PC-9 (cell line): ENCODE measurements around the gene ANKRD11. TPM values are rescaled to one million over a fixed set of nuclear protein-coding genes. Genes with fewer than 3 reads are reported as not detected.
"Not testable (repeated sequence)": the region's sequence is repeated elsewhere in the genome, so short reads cannot be mapped to it uniquely, and the experiment has no call there.

Experiments used
- BruUV-seq: library from RNA; stranded (reverse); fragments of 400-500 nt; replicated peaks from 2 replicates; lab custom pipeline; 2021; lab: Mats Ljungman, UMichigan
- CTCF ChIA-PET: fragments of 300-600 bp; sonication (Branson Sonifier 250); formaldehyde crosslinking; loops from one replicate; lab custom pipeline; 2022; ENCODE audit warnings: antibody characterized with exemption; lab: Charles Lee
- POLR2A ChIA-PET: fragments of 300-600 bp; sonication (Branson Sonifier 250); formaldehyde crosslinking; loops from one replicate; lab custom pipeline; 2022; ENCODE audit warnings: antibody characterized with exemption; ENCODE audit not compliant: unreplicated experiment; lab: Charles Lee
- DNase-seq, 2 experiments: peaks; one replicate each; pipeline versions ENCODE4 v3.0.0 to v3.0.0-alpha.2; 2015 to 2022; ENCODE audit warnings: mixed read lengths in 1 of 2
- H2AFZ ChIP-seq: fragments of 200-600 bp; sonication (generic); 2 replicates; pipeline ENCODE4 v1.8.1; 2017; ENCODE audit warnings: antibody characterized with exemption
- H3F3A ChIP-seq: fragments of 200-600 bp; sonication (generic); 2 replicates; pipeline ENCODE4 v1.8.1; 2017; ENCODE audit warnings: antibody characterized with exemption, mild to moderate bottlenecking, low read depth; ENCODE audit not compliant: insufficient read depth
- H3K27ac ChIP-seq: fragments of 200-600 bp; sonication (generic); 2 replicates; pipeline ENCODE4 v1.6.1; 2016; ENCODE audit warnings: mixed run types
- H3K27me3 ChIP-seq: fragments of 200-600 bp; sonication (generic); 2 replicates; pipeline ENCODE4 v1.6.1; 2016; ENCODE audit warnings: low read depth, mixed run types; ENCODE audit not compliant: insufficient read depth
- H3K36me3 ChIP-seq: fragments of 200-600 bp; sonication (generic); 2 replicates; pipeline ENCODE4 v1.6.1; 2016; ENCODE audit warnings: low read depth, mixed run types
- H3K4me1 ChIP-seq: fragments of 200-600 bp; sonication (generic); replicated peaks from 2 replicates; pipeline ENCODE4 v1.6.1; 2016; ENCODE audit warnings: mixed run types; ENCODE audit not compliant: insufficient read depth
- H3K4me2 ChIP-seq: fragments of 200-600 bp; sonication (generic); 2 replicates; pipeline ENCODE4 v1.6.1; 2017; ENCODE audit warnings: mixed run types
- H3K4me3 ChIP-seq: fragments of 200-600 bp; sonication (generic); 2 replicates; pipeline ENCODE4 v1.6.1; 2016; ENCODE audit warnings: mixed run types
- H3K79me2 ChIP-seq: fragments of 200-600 bp; sonication (generic); 2 replicates; pipeline ENCODE4 v1.6.1; 2017; ENCODE audit warnings: low read depth, mixed run types
- H3K9me2 ChIP-seq: fragments of 200-600 bp; sonication (generic); 2 replicates; pipeline ENCODE4 v1.8.1; 2017; ENCODE audit warnings: mild to moderate bottlenecking; ENCODE audit not compliant: insufficient read depth
- H3K9me3 ChIP-seq: fragments of 200-600 bp; sonication (generic); 2 replicates; pipeline ENCODE4 v1.8.1; 2016; ENCODE audit warnings: low read depth; ENCODE audit not compliant: insufficient read depth
- H4K20me1 ChIP-seq: fragments of 200-600 bp; sonication (generic); 2 replicates; pipeline ENCODE4 v1.8.1; 2017; ENCODE audit not compliant: insufficient read depth
- CTCF ChIP-seq: fragments of 200-600 bp; sonication (generic); conservative IDR thresholded peaks from 2 replicates; pipeline ENCODE4 v1.6.1; 2017; ENCODE audit warnings: mixed run types, antibody characterized with exemption, mild to moderate bottlenecking, moderate library complexity
- EZH2 ChIP-seq: fragments of 200-600 bp; sonication (generic); IDR thresholded peaks from 2 replicates; pipeline ENCODE4 v1.8.0; 2017; ENCODE audit warnings: antibody characterized with exemption, low read depth
- intact Hi-C: fragments of 100-400 bp; cut with micrococcal nuclease; formaldehyde crosslinking; loops from one replicate; pipeline ENCODE4 v1.10.0; 2022; ENCODE audit not compliant: unreplicated experiment
- total RNA-seq: library from RNA; stranded (reverse); gene quantifications from 2 replicates; pipeline ENCODE4 v1.2.3, GENCODE V29; 2021

The ANKRD11 gene
- total RNA-seq, 1 experiment from 2014 or later, result 220 TPM

GRCh38 chr16:89437991-89438390, 52.4 kb downstream of the ANKRD11 start:
- H3K9me3 ChIP-seq, result 0 out of 2 replicates have a peak, but pooled peaks cover 2% of the 10 kb centered on the region
- no TSS peak for BruUV-seq
- H3K27me3 ChIP-seq, result no peaks in the 10 kb centered on the region
- H3F3A ChIP-seq, result peaks cover 71% of the 10 kb centered on the region
- no peak overlapping the region for H2AFZ ChIP-seq
- intact Hi-C loops, result no loop called here
- no peak for DNase-seq
- H3K36me3 ChIP-seq, result 0 out of 2 replicates have a peak, but pooled peaks cover 4% of the 10 kb centered on the region
- H4K20me1 ChIP-seq, result peaks cover 99% of the 10 kb centered on the region
- CTCF ChIA-PET, result no interaction called here
- no peaks in the 10 kb centered on the region for H3K9me2 ChIP-seq
- H3K27ac ChIP-seq, result no peak overlapping the region
- POLR2A ChIA-PET, result no interaction called here
- H3K4me2 ChIP-seq, result no peak overlapping the region
- H3K4me3 ChIP-seq, result no peak overlapping the region
- peaks cover 100% of the 10 kb centered on the region for H3K79me2 ChIP-seq
- TF ChIP-seq EZH2, result no peak
- TF ChIP-seq CTCF, result no peak
- peaks cover 24% of the 10 kb centered on the region for H3K4me1 ChIP-seq

GRCh38 chr16:89437251-89437987, 52.9 kb downstream of the ANKRD11 start:
- peaks cover 99% of the 10 kb centered on the region for H4K20me1 ChIP-seq
- no peaks in the 10 kb centered on the region for H3K27me3 ChIP-seq
- intact Hi-C loops, result no loop called here
- peaks cover 18% of the 10 kb centered on the region for H3K4me1 ChIP-seq
- H3K27ac ChIP-seq, result no peak overlapping the region
- peaks cover 70% of the 10 kb centered on the region; the same call in 1 of the 2 replicates for H3F3A ChIP-seq
- no peak overlapping the region for H2AFZ ChIP-seq
- 0 out of 2 replicates have a peak, but pooled peaks cover 3% of the 10 kb centered on the region for H3K9me3 ChIP-seq
- no peak overlapping the region for H3K4me3 ChIP-seq
- no peak overlapping the region for H3K4me2 ChIP-seq
- 0 out of 2 replicates have a peak, but pooled peaks cover 4% of the 10 kb centered on the region for H3K36me3 ChIP-seq
- no peak for DNase-seq
- CTCF ChIA-PET, result no interaction called here
- no peaks in the 10 kb centered on the region for H3K9me2 ChIP-seq
- BruUV-seq, result no TSS peak
- H3K79me2 ChIP-seq, result peaks cover 100% of the 10 kb centered on the region
- no peak for TF ChIP-seq CTCF
- TF ChIP-seq EZH2, result no peak
- POLR2A ChIA-PET, result no interaction called here

- Histone ChIP-seq H3K4me3 (no peak overlapping the region), H3K36me3 (0 out of 2 replicates have a peak, but pooled peaks cover 4% of the 10 kb centered on the region), H3K4me2 (no peak overlapping the region), H2AFZ (no peak overlapping the region), H4K20me1 (peaks cover 99% of the 10 kb centered on the region), H3K9me2 (no peaks in the 10 kb centered on the region), H3F3A (peaks cover 68% of the 10 kb centered on the region; the same call in 1 of the 2 replicates), H3K79me2 (peaks cover 100% of the 10 kb centered on the region), H3K9me3 (0 out of 2 replicates have a peak, but pooled peaks cover 3% of the 10 kb centered on the region), H3K4me1 (peaks cover 8% of the 10 kb centered on the region; the same call in 1 of the 2 replicates), H3K27me3 (no peaks in the 10 kb centered on the region), H3K27ac (no peak overlapping the region)
- ChIA-PET CTCF (no interaction called here), POLR2A (no interaction called here)
- intact Hi-C loops, result no loop called here
- no peak for DNase-seq
- BruUV-seq, result no TSS peak
- no peak for TF ChIP-seq CTCF
- no peak for TF ChIP-seq EZH2
Measured at GRCh38 chr16:89436366-89436765, 54.0 kb downstream of the ANKRD11 start.

- POLR2A ChIA-PET, BruUV-seq, H3K4me3 ChIP-seq, H3K4me1 ChIP-seq, H3K36me3 ChIP-seq, DNase-seq, H3K27me3 ChIP-seq, H2AFZ ChIP-seq, H3K9me2 ChIP-seq, H3K4me2 ChIP-seq, intact Hi-C loops, H3K9me3 ChIP-seq, H3K27ac ChIP-seq: not testable (repeated sequence)
- peaks cover 100% of the 10 kb centered on the region for H3K79me2 ChIP-seq
- H4K20me1 ChIP-seq, result peaks cover 95% of the 10 kb centered on the region
- CTCF ChIA-PET, result interaction anchor here (0.6 kb wide), 1 partner anchor 11 kb away, joined by 6 read pairs; no protein-coding TSS in a partner anchor
- H3F3A ChIP-seq, result peaks cover 64% of the 10 kb centered on the region; the same call in 1 of the 2 replicates
Measured at GRCh38 chr16:89435059-89435458, 55.3 kb downstream of the ANKRD11 start.
